Measurements from ENCODE around the gene BANK1. TPM values are rescaled to one million over a fixed set of nuclear protein-coding genes. Genes with fewer than 3 reads are reported as not detected.
"Not testable (repeated sequence)": the region's sequence is repeated elsewhere in the genome, so short reads cannot be mapped to it uniquely, and the experiment has no call there.

Gene BANK1
- total and polyA plus RNA-seq, 12 donors: 1.5 to 10.3 (median 5.1) TPM

DNA sequence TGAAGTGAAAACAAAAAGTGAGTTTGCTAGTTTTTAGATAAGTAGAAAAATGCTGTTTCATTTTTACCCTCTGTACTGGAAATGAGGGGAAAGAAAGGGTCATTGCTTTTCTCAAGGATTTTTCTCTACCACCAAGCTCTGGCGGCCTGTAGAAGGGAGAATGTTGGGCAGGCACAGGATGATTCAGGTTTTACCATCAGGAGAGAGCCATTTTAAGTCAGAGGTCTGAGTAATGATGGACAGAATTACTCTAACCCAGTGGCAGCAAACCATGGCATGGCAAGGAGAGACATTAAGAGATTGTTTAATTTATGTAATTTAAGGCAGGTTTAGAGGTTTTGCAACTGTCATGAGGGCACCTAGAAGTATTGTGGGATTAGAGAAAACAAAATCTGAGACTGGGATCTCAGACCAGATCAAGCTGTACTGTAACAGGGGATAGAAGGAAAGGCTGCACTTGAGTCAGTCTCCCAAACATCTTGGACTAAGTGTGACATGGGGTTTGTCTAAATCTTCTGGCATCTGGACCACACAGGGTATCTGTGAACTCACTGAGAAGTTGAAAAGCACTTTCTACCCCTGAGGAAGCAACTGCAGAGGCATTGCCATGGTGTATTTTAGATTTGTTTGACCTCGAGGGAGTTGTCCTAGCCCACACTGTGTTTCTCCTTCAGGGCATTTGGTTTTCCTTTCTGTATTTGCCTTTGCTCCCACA lies 81.6 kb downstream of the BANK1 start:
- Histone ChIP-seq H3K27ac (no peak overlapping the region), H3K9me3 (replicated peaks in 1 of 3) (peaks cover 0 to 8% (median 0%) of the 10 kb centered on the region in 3 donors), H3K27me3 (no peaks in the 10 kb centered on the region), H3K4me3 (no peak overlapping the region), H3K36me3 (replicated peaks in 1 of 2) (no peaks in the 10 kb centered on the region), H3K4me1 (replicated peaks in 1 of 2) (no peaks in the 10 kb centered on the region)
- TF ChIP-seq POLR2A (IDR thresholded peaks at IDR 0.05): no peak
- TF ChIP-seq, protein P1, sequence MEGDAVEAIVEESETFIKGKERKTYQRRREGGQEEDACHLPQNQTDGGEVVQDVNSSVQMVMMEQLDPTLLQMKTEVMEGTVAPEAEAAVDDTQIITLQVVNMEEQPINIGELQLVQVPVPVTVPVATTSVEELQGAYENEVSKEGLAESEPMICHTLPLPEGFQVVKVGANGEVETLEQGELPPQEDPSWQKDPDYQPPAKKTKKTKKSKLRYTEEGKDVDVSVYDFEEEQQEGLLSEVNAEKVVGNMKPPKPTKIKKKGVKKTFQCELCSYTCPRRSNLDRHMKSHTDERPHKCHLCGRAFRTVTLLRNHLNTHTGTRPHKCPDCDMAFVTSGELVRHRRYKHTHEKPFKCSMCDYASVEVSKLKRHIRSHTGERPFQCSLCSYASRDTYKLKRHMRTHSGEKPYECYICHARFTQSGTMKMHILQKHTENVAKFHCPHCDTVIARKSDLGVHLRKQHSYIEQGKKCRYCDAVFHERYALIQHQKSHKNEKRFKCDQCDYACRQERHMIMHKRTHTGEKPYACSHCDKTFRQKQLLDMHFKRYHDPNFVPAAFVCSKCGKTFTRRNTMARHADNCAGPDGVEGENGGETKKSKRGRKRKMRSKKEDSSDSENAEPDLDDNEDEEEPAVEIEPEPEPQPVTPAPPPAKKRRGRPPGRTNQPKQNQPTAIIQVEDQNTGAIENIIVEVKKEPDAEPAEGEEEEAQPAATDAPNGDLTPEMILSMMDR (IDR thresholded peaks at IDR 0.05): no peak
- intact Hi-C loops (cut with DNase I): no loop called here
- DNase-seq: no peak
- WGBS, 4 donors: 69 to 86% (median 78%) methylated on average over 2 of the region's 2 CpGs

DNA sequence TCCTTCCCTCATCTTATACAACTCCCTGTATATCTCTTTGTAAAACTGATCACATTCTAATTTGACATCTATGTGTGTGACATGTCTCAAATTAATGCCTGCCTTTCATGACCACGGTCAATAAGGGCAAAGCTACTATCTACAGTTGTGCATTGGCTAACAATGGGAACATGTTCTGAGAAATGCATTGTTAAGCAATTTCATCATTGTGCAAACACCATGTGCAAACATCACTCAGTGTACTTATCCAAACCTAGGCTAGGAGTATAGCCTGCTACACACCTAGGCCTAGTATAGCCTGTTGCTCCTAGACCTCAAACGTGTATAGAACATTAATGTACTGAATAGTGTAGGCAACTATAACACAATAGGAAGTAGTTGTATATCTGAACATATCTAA lies 95.0 kb downstream of the BANK1 start:
- no peak overlapping the region for H3K4me3 ChIP-seq
- no peak for TF ChIP-seq POLR2A (IDR thresholded peaks at IDR 0.05)
- TF ChIP-seq, protein P1 (IDR thresholded peaks at IDR 0.05): no peak

DNA sequence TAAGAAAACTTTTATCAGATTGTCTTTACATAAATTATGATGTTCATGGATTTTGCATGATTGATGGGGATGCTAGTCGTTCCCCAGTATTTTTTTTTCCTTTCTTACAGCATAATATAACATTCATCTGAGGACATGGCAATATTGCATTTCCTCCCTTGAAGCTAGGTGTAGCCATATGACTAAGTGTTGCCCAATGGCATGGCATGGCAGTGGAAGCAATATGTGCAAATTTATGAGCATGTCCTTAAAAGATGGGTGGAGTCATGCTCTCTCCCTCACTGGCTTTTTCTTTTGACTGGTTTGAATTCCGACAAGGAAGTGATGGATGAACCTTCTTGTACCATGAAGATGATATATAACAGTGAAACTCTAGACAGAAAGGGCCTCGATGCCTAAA lies 96.3 kb downstream of the BANK1 start:
- TF ChIP-seq, protein P1 (IDR thresholded peaks at IDR 0.05): no peak
- TF ChIP-seq POLR2A (IDR thresholded peaks at IDR 0.05): no peak
- Histone ChIP-seq H3K9me3 (replicated peaks in 1 of 3) (no peaks in the 10 kb centered on the region), H3K4me3 (no peak overlapping the region), H3K27me3 (no peaks in the 10 kb centered on the region), H3K27ac (no peak overlapping the region), H3K4me1 (replicated peaks in 1 of 2) (no peaks in the 10 kb centered on the region), H3K36me3 (replicated peaks in 1 of 2) (no peaks in the 10 kb centered on the region)
- DNase-seq: no peak
- WGBS, 4 donors: 74 to 83% (median 80%) methylated on average over 3 of the region's 3 CpGs
- intact Hi-C loops (cut with DNase I): no loop called here

More for the DNA sequence above, 95.0 kb downstream of the BANK1 start:
- no peaks in the 10 kb centered on the region for H3K36me3 ChIP-seq (replicated peaks in 1 of 2)
- H3K27me3 ChIP-seq: no peaks in the 10 kb centered on the region
- H3K9me3 ChIP-seq (replicated peaks in 1 of 3): no peaks in the 10 kb centered on the region
- no peak for DNase-seq
- WGBS, 4 donors: 47 to 94% (median 92%) methylated on average over 2 of the region's 2 CpGs
- H3K4me1 ChIP-seq (replicated peaks in 1 of 2): no peaks in the 10 kb centered on the region
- intact Hi-C loops (cut with DNase I): no loop called here
- no peak overlapping the region for H3K27ac ChIP-seq

DNA sequence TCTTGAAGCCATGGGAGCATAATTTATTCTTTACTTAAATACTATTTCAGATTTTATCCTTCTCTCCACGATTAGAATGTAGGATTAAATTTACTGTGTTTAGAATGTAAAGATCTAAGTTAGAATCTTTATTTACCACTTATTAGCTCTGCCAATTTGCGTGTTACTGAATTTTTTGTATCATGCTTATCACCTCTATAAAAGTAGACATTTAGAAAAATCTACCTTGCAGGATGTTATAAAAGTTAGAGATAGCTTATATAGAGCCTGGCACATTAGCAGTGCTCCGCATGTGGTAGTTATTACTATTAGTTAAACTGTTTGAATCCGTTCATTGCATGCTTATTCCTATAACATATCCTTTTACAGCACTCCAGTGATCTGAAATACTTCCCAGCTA lies 97.9 kb downstream of the BANK1 start:
- Histone ChIP-seq H3K27ac (no peak overlapping the region), H3K9me3 (replicated peaks in 1 of 3) (no peaks in the 10 kb centered on the region), H3K4me3 (no peak overlapping the region), H3K36me3 (replicated peaks in 1 of 2) (no peaks in the 10 kb centered on the region), H3K4me1 (replicated peaks in 1 of 2) (no peaks in the 10 kb centered on the region), H3K27me3 (no peaks in the 10 kb centered on the region)
- no peak for DNase-seq
- 88 to 93% (median 91%) methylated on average over 4 of the region's 4 CpGs for WGBS, 4 donors
- TF ChIP-seq, protein P1 (IDR thresholded peaks at IDR 0.05): no peak
- no peak for TF ChIP-seq POLR2A (IDR thresholded peaks at IDR 0.05)
- intact Hi-C loops (cut with DNase I): no loop called here

DNA sequence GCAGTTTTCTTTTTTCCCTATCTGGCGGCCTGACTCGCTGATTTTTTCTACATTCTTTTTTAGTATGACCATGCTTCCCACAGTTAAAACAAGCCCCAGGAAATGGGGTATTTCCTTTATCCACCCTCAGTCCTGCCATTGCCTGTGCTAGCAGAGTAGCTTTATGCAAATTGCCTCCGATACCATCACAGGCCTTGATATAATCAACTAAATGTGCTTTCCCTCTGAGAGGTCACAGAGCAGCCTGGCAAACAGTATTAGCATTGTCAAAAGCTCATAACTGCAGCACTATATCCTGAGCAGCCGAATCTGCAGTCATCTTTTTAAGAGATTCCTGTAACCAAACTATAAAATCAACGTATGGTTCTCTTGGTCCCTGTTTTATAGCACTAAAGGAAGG lies 115.0 kb downstream of the BANK1 start:
- H3K4me3 ChIP-seq; H3K27me3 ChIP-seq; H3K4me1 ChIP-seq (replicated peaks in 1 of 2); DNase-seq; H3K27ac ChIP-seq; intact Hi-C loops (cut with DNase I); H3K36me3 ChIP-seq (replicated peaks in 1 of 2); H3K9me3 ChIP-seq (replicated peaks in 1 of 3): not testable (repeated sequence)
- WGBS, 4 donors: 80 to 86% (median 81%) methylated on average over 5 of the region's 5 CpGs
